Mucosa of descending colon (tissue), 3 donors: ENCODE results near the gene MELTF. TPM values are rescaled to one million over a fixed set of nuclear protein-coding genes. Genes with fewer than 3 reads are reported as not detected.

ENCODE experiments used
- ATAC-seq: fragments of 200-7000 bp; cut with Tn5 transposase; one replicate; pipeline ENCODE4 v1.9.1; 2020; ENCODE audit warnings: mild to moderate bottlenecking, moderate library complexity
- DNase-seq, 3 donors: peaks; one replicate each; pipeline ENCODE4 v3.0.0-alpha.2; 2020
- H3K36me3 ChIP-seq: fragments of 200-600 bp; one replicate; pipeline ENCODE4 v1.8.0; 2021; ENCODE audit warnings: low read depth, mild to moderate bottlenecking
- H3K4me1 ChIP-seq: fragments of 200-600 bp; one replicate; pipeline ENCODE4 v1.8.0; 2021; ENCODE audit warnings: low read depth, mild to moderate bottlenecking
- H3K4me3 ChIP-seq: fragments of 200-600 bp; one replicate; pipeline ENCODE4 v1.8.0; 2021; ENCODE audit warnings: mild to moderate bottlenecking
- H3K9me3 ChIP-seq: fragments of 200-600 bp; one replicate; pipeline ENCODE4 v1.8.0; 2021; ENCODE audit warnings: mild to moderate bottlenecking
- intact Hi-C, 2 donors: fragments of 100-400 bp; cut with DNase I in 1 of 2; cut with micrococcal nuclease in 1 of 2; formaldehyde crosslinking; loops; one replicate each; pipeline versions ENCODE4 v1.11.0 to v1.11.1; 2022; cut with DNase I, micrococcal nuclease
- total RNA-seq, 3 donors: library from RNA; stranded (reverse); fragmentation: NEBNext Ultra II Directional in 2 of 3; extraction: Animal tissue kit (Norgen Biotek cat#: 25700) in 2 of 3; gene quantifications; one replicate each; pipeline versions ENCODE4 v1.2.1 to v1.2.4, GENCODE V29; 2021 to 2023
- TF ChIP-seq, protein P1 (sequence below): fragments of 200-600 bp; IDR thresholded peaks from one replicate; pipeline ENCODE4 v1.8.0; 2022; ENCODE audit warnings: antibody characterized with exemption, mild to moderate bottlenecking
- donor health status: DM: no; HTN: no; CAD: no; lungs with moderate emphysema.
- donor health status: DM: no; HTN: no; CAD: no.
- donor health status: DM: no; HTN: yes; CAD: no.

MELTF gene
- total RNA-seq, 3 donors from 2014 or later, result 8.4 to 17.3 (median 10.7) TPM

DNA sequence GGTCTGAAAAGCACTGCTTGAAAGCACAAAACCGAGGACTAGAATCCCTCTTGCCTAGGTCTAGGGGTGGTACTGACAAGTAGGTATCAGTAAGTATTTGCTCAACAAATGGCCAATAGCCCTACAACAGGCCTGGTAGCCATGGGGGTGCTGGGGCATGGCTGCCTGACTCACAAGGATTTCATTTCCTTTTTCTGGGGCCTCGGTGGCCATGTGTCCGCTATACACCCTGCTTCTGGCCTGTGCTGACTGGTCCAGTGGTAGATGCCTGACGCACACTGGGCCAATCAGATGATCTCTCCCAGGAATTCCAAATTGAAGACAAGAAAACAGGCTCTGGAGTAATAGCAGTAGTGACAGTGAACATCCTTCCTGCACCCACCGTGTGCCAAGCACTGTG is 29.4 kb downstream of the MELTF start:
- H3K4me3 ChIP-seq, result no peak overlapping the region
- peak in 1 of 3 donors; percentile 7 for DNase-seq
- no peak for ATAC-seq
- intact Hi-C loops, result loop anchor here in 1 of 2 donors (10.0 kb wide), 1 partner anchor 185 kb away; no protein-coding TSS in a partner anchor
- H3K36me3 ChIP-seq, result no peaks in the 10 kb centered on the region
- TF ChIP-seq, protein P1, sequence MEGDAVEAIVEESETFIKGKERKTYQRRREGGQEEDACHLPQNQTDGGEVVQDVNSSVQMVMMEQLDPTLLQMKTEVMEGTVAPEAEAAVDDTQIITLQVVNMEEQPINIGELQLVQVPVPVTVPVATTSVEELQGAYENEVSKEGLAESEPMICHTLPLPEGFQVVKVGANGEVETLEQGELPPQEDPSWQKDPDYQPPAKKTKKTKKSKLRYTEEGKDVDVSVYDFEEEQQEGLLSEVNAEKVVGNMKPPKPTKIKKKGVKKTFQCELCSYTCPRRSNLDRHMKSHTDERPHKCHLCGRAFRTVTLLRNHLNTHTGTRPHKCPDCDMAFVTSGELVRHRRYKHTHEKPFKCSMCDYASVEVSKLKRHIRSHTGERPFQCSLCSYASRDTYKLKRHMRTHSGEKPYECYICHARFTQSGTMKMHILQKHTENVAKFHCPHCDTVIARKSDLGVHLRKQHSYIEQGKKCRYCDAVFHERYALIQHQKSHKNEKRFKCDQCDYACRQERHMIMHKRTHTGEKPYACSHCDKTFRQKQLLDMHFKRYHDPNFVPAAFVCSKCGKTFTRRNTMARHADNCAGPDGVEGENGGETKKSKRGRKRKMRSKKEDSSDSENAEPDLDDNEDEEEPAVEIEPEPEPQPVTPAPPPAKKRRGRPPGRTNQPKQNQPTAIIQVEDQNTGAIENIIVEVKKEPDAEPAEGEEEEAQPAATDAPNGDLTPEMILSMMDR, result no peak
- H3K9me3 ChIP-seq, result no peaks in the 10 kb centered on the region
- H3K4me1 ChIP-seq, result peaks cover 7% of the 10 kb centered on the region

DNA sequence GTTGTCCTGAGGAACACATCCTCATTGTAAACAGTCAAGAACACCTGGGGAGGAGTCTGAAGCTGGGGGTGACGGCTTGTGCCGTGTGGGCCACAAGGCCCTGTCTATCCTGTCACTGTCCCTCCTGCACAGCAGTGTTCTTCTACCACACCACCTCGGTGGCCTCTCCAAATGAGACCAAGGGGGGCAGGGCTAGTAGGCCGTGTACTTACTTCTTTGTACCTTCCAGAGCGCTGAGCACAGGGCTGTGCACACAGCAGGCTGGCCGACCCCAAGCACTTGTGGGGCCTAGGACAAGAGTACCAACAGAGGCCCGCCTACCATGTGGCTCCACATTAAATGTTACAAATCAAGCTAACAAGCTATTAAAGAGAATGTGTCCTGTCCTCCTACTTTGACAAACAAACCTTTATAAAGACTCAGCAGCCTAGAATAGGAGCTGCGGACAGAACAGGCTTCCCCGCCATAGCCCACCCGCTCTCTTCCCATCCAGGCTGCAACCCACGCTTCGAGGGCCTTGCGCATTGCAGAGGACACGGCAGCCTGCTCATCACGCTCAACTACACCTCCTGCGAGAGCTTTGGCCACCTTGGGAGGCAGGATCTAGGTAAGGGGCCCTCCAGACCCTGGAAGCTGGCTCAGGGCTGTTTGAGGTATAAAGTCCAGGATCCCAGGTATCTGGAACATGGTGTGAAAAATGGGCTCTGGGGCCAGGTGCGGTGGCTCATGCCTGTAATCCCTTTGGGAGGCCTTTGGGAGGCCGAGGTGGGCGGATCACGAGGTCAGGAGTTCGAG is 30.5 kb downstream of the MELTF start:
- Histone ChIP-seq H3K4me1 (peaks cover 5% of the 10 kb centered on the region), H3K9me3 (no peaks in the 10 kb centered on the region), H3K36me3 (no peaks in the 10 kb centered on the region), H3K4me3 (no peak overlapping the region)
- DNase-seq (peak in 1 of 3 donors; percentile 19), ATAC-seq (no peak)
- TF ChIP-seq, protein P1, result no peak
- intact Hi-C loops, result no loop called here

DNA sequence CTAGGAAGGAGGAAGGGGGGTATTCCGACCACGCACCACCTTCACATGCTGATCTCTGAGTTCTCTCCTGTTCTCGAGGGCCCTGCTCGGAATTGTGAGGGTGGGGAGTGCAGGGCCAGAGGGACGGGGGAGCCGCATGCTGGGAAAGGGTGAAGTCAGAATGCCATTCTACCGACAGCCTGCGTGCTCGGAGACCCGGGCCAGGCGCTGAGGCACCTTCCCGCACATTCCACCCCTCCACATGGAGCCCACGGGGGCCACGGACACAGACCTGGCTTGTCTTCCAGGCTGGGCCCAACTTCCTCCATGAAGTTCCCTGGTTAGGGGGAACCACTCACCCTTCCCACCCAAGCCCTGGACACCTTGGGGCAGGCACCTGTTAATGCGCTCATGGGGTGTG is 32.3 kb downstream of the MELTF start:
- no peaks in the 10 kb centered on the region for H3K36me3 ChIP-seq
- no peaks in the 10 kb centered on the region for H3K4me1 ChIP-seq
- H3K9me3 ChIP-seq, result no peaks in the 10 kb centered on the region
- DNase-seq (peak in 1 of 3 donors; percentile 3), ATAC-seq (no peak)
- TF ChIP-seq, protein P1, result no peak
- intact Hi-C loops, result no loop called here
- no peak overlapping the region for H3K4me3 ChIP-seq

DNA sequence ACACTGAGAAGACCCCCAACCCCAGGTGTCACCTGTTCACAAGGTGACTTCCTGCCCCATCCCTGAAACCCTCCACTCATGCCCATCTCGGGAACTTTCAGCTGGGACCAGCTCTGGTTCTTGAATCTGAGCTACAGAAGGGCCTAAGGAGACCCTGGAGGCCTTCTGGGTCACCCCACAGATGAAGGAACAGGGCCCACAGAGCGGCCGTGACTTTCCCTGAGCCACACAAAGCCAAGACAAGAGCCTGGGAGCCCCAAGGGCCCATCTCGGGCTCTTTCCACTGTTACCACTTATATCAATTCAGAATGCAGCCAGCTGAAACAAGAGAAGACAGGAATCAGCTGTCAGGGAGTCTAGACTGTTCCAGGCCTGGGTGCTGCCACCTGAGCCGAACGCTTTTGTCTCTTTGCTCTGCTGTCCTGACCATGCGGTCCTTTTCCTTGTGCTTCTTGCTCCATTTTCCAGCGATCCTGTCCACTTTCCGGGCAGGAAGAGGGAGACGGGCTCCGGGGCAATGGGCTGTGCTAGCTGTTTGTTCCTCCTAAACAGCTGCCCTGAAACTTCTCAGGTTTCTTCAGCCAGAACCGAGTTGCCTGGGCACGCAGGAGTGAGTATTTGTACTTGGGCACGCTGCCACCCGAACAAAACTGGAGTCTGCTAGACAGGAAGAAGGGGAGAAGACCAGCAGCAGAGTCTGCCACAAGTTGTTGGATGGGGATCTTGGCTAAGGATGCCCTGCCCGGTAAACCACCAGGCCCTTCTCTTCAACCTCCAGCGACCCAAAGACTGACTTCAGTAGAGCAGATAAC is 33.0 kb downstream of the MELTF start:
- no peak for ATAC-seq
- intact Hi-C loops, result no loop called here
- H3K9me3 ChIP-seq, result no peaks in the 10 kb centered on the region

DNA sequence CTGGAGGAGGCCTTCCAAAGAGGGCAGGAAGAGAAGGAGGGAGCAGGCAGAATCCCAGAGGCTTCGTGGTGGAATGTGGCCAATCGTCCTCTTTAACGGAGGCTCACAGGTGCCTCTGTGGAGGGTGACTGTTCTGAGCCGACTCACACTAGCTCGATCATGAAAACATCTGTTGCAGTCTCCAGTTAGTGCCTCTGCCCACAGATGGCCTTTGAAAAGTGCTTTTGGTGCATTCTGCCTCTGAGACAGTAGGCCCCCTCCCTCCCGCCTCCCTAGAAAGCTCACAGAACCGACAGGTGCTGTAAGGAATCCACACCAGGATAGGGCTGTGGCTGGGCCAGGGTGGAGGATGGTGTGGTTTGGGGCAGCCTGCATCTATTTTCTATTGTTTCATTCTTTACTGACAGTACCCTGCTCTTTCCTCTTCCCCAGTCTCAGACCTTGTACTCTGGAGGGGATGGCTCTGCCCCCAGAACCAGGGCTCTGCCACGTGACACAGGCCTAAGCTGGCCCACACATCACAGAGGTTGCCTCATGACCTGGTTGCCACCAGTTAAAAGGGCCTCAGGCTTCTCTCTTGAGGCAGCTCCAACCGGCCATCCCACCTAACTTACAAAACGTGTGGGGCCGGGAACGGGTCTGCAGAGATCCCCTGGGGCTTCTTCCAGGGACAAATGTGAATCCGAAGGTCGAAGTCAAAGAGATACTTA is 33.8 kb downstream of the MELTF start:
- DNase-seq (peak in 1 of 3 donors; percentile 5), ATAC-seq (no peak)
- Histone ChIP-seq H3K36me3 (no peaks in the 10 kb centered on the region), H3K9me3 (no peaks in the 10 kb centered on the region), H3K4me3 (no peak overlapping the region), H3K4me1 (no peaks in the 10 kb centered on the region)
- intact Hi-C loops, result no loop called here
- TF ChIP-seq, protein P1, result no peak

More for the DNA sequence above, 33.0 kb downstream of the MELTF start:
- TF ChIP-seq, protein P1, result no peak
- no peaks in the 10 kb centered on the region for H3K36me3 ChIP-seq
- DNase-seq, result peak in 1 of 3 donors; percentile 11
- no peaks in the 10 kb centered on the region for H3K4me1 ChIP-seq
- no peak overlapping the region for H3K4me3 ChIP-seq
